ENCODE measurements around the gene DCHS2.

DCHS2 gene

GRCh38 chr4:154462081-154462810, 29.4 kb downstream of the DCHS2 start:
- no peak overlapping the region for H3K9ac ChIP-seq (ENCODE audit: low read length)
- no peaks in the 10 kb centered on the region for H4K20me1 ChIP-seq (ENCODE audit: insufficient read depth, low read length)
- no peaks in the 10 kb centered on the region for H3K79me2 ChIP-seq (ENCODE audit: insufficient read depth, low read length)
- no peak overlapping the region for H3K27ac ChIP-seq (ENCODE audit: low read depth, low read length, poor library complexity, severe bottlenecking)
- no peak for TF ChIP-seq EZH2 (IDR thresholded peaks at IDR 0.05; ENCODE audit: borderline replicate concordance, low read length)
- TF ChIP-seq CTCF (IDR thresholded peaks at IDR 0.05; ENCODE audit: low read length) = no peak
- H3K9me3 ChIP-seq (ENCODE audit: low read length) = no peaks in the 10 kb centered on the region
- no peaks in the 10 kb centered on the region for H3K36me3 ChIP-seq (ENCODE audit: insufficient read depth, low read length)
- H3F3A ChIP-seq (ENCODE audit: insufficient read depth, low read length) = no peaks in the 10 kb centered on the region
- no peaks in the 10 kb centered on the region for H3K9me2 ChIP-seq (ENCODE audit: low read depth, low read length)
- H2AFZ ChIP-seq (ENCODE audit: low read length) = no peak overlapping the region
- H3K4me2 ChIP-seq (ENCODE audit: low read length) = no peak overlapping the region
- no peaks in the 10 kb centered on the region for H3K27me3 ChIP-seq (ENCODE audit: insufficient read depth, low read length)
- no peaks in the 10 kb centered on the region for H3K4me1 ChIP-seq (ENCODE audit: insufficient read depth, low read length, severe bottlenecking)
- no peak overlapping the region for H3K4me3 ChIP-seq (ENCODE audit: low read depth, low read length, poor library complexity, severe bottlenecking)

GRCh38 chr4:154457471-154457870, 34.1 kb downstream of the DCHS2 start:
- no peak for TF ChIP-seq EZH2 (IDR thresholded peaks at IDR 0.05; ENCODE audit: borderline replicate concordance, low read length)
- TF ChIP-seq CTCF (IDR thresholded peaks at IDR 0.05; ENCODE audit: low read length) = no peak
- H3K27ac ChIP-seq (ENCODE audit: low read depth, low read length, poor library complexity, severe bottlenecking) = no peak overlapping the region
- H3K9me2 ChIP-seq (ENCODE audit: low read depth, low read length) = no peaks in the 10 kb centered on the region
- no peaks in the 10 kb centered on the region for H3K79me2 ChIP-seq (ENCODE audit: insufficient read depth, low read length)
- no peaks in the 10 kb centered on the region for H3K4me1 ChIP-seq (ENCODE audit: insufficient read depth, low read length, severe bottlenecking)
- H2AFZ ChIP-seq (ENCODE audit: low read length) = no peak overlapping the region
- no peaks in the 10 kb centered on the region for H3F3A ChIP-seq (ENCODE audit: insufficient read depth, low read length)
- H3K9ac ChIP-seq (ENCODE audit: low read length) = no peak overlapping the region
- H3K27me3 ChIP-seq (ENCODE audit: insufficient read depth, low read length) = no peaks in the 10 kb centered on the region
- H3K9me3 ChIP-seq (ENCODE audit: low read length) = no peaks in the 10 kb centered on the region
- no peaks in the 10 kb centered on the region for H4K20me1 ChIP-seq (ENCODE audit: insufficient read depth, low read length)
- H3K36me3 ChIP-seq (ENCODE audit: insufficient read depth, low read length) = no peaks in the 10 kb centered on the region
- no peak overlapping the region for H3K4me2 ChIP-seq (ENCODE audit: low read length)
- H3K4me3 ChIP-seq (ENCODE audit: low read depth, low read length, poor library complexity, severe bottlenecking) = no peak overlapping the region

GRCh38 chr4:154456889-154457288, 34.7 kb downstream of the DCHS2 start:
- TF ChIP-seq EZH2 (IDR thresholded peaks at IDR 0.05; ENCODE audit: borderline replicate concordance, low read length) = no peak
- no peak for TF ChIP-seq CTCF (IDR thresholded peaks at IDR 0.05; ENCODE audit: low read length)
- H3K4me3 ChIP-seq (ENCODE audit: low read depth, low read length, poor library complexity, severe bottlenecking) = no peak overlapping the region
- no peak overlapping the region for H2AFZ ChIP-seq (ENCODE audit: low read length)
- H3K9me2 ChIP-seq (ENCODE audit: low read depth, low read length) = no peaks in the 10 kb centered on the region
- no peak overlapping the region for H3K4me2 ChIP-seq (ENCODE audit: low read length)
- H3K79me2 ChIP-seq (ENCODE audit: insufficient read depth, low read length) = no peaks in the 10 kb centered on the region
- H3K9ac ChIP-seq (ENCODE audit: low read length) = no peak overlapping the region
- no peaks in the 10 kb centered on the region for H3K4me1 ChIP-seq (ENCODE audit: insufficient read depth, low read length, severe bottlenecking)
- H3F3A ChIP-seq (ENCODE audit: insufficient read depth, low read length) = no peaks in the 10 kb centered on the region
- H3K27ac ChIP-seq (ENCODE audit: low read depth, low read length, poor library complexity, severe bottlenecking) = no peak overlapping the region
- no peaks in the 10 kb centered on the region for H3K27me3 ChIP-seq (ENCODE audit: insufficient read depth, low read length)
- no peaks in the 10 kb centered on the region for H3K36me3 ChIP-seq (ENCODE audit: insufficient read depth, low read length)
- H4K20me1 ChIP-seq (ENCODE audit: insufficient read depth, low read length) = no peaks in the 10 kb centered on the region
- no peaks in the 10 kb centered on the region for H3K9me3 ChIP-seq (ENCODE audit: low read length)
